GM12875 (cell line): ENCODE results near the gene IGF2.

Experiments
- H3K4me3 ChIP-seq: one replicate; pipeline ENCODE4 v1.5.1; 2011; ENCODE audit warnings: low read depth, low read length, control low read depth
- CTCF ChIP-seq: IDR thresholded peaks from 2 replicates; pipeline ENCODE4 v1.5.1; 2011; ENCODE audit warnings: low read depth, mild to moderate bottlenecking, control low read depth, inconsistent platforms, low read length, moderate library complexity, borderline replicate concordance; ENCODE audit not compliant: insufficient read depth

IGF2 gene

GRCh38 chr11:2121227-2122130, 17.7 kb downstream of the IGF2 start:
- H3K4me3 ChIP-seq = no peak overlapping the region
- no peak for TF ChIP-seq CTCF

- no peak for TF ChIP-seq CTCF
Measured at GRCh38 chr11:2120359-2121100, 18.7 kb downstream of the IGF2 start.

GRCh38 chr11:2118677-2119076, 20.5 kb downstream of the IGF2 start:
- no peak for TF ChIP-seq CTCF
- H3K4me3 ChIP-seq = no peak overlapping the region

More at GRCh38 chr11:2120359-2121100, 18.7 kb downstream of the IGF2 start:
- H3K4me3 ChIP-seq = no peak overlapping the region

- TF ChIP-seq CTCF = no peak
- no peak overlapping the region for H3K4me3 ChIP-seq
Measured at GRCh38 chr11:2116680-2117079, 22.5 kb downstream of the IGF2 start.

GRCh38 chr11:2115308-2115707, 23.9 kb downstream of the IGF2 start:
- no peak overlapping the region for H3K4me3 ChIP-seq
- no peak for TF ChIP-seq CTCF

GRCh38 chr11:2114430-2115241, 24.6 kb downstream of the IGF2 start:
- TF ChIP-seq CTCF = no peak
- no peak overlapping the region for H3K4me3 ChIP-seq
